Upper lobe of left lung (tissue), 4 donors: ENCODE data around the gene ACTL8.

ENCODE experiments used
- EP300 ChIP-seq, 4 donors: sonication (generic); formaldehyde crosslinking; IDR thresholded peaks; one replicate each; pipeline ENCODE4 v1.5.1; 2017; ENCODE audit warnings: antibody characterized with exemption in 4 of 4, control low read depth in 2 of 4
- POLR2A ChIP-seq, 4 donors: fragments of 450-650 bp; IDR thresholded peaks; one replicate each; pipeline ENCODE4 v1.5.1; 2016 to 2017; ENCODE audit warnings: antibody characterized with exemption in 4 of 4, mild to moderate bottlenecking in 2 of 4

DNA sequence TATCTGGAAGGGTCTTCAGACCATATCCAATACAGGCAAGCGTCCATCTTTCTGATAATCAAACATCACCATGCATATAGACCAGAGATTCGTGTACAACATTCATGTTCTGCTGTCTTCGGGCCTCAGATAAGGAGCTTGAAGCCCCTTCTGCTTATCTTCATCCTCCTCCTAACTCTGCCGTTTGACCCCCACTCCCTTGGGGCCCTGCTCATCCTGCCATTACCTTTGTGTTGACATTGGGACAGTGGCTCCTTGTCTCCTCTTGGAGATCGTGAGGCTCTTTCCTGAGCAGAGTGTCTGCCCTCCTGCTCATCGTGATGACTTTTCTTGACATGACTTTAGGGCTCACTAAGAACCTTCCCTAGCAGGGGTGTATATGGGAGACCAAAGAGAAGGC lies 37.3 kb downstream of the ACTL8 start:
- TF ChIP-seq EP300 (IDR thresholded peaks at IDR 0.05) (no peak), POLR2A (IDR thresholded peaks at IDR 0.05) (no peak)
